Mesenchymal stem cell (in vitro differentiated cells and primary cell): ENCODE results near the gene TRAPPC6A.

ENCODE experiments used
- DNase-seq: peaks from one replicate; pipeline ENCODE4 v3.0.0-alpha.2; 2013
- H2AFZ ChIP-seq: one replicate; pipeline ENCODE4 v1.6.1; 2013; ENCODE audit warnings: low read depth, mild to moderate bottlenecking, control low read depth, inconsistent platforms, low read length, moderate library complexity
- H2AK5ac ChIP-seq: 2 replicates; pipeline ENCODE4 v1.6.1; 2013; ENCODE audit warnings: low read length, moderate library complexity, mild to moderate bottlenecking, inconsistent platforms; ENCODE audit not compliant: severe bottlenecking
- H2BK120ac ChIP-seq: one replicate; pipeline ENCODE4 v1.6.1; 2013; ENCODE audit warnings: low read depth, mild to moderate bottlenecking, inconsistent platforms, low read length, moderate library complexity
- H2BK12ac ChIP-seq, 2 experiments: one replicate each; pipeline ENCODE4 v1.6.1; 2013; ENCODE audit warnings: inconsistent platforms in 2 of 2, low read length in 2 of 2, mild to moderate bottlenecking in 2 of 2, moderate library complexity in 2 of 2, control low read depth in 1 of 2
- H2BK15ac ChIP-seq: one replicate; pipeline ENCODE4 v1.6.1; 2013; ENCODE audit warnings: mild to moderate bottlenecking, low read depth, inconsistent platforms; ENCODE audit not compliant: poor library complexity, severe bottlenecking
- H2BK5ac ChIP-seq: 2 replicates; pipeline ENCODE4 v1.6.1; 2013; ENCODE audit warnings: low read depth, mild to moderate bottlenecking, low read length, control low read depth, inconsistent platforms; ENCODE audit not compliant: poor library complexity, severe bottlenecking
- H3K14ac ChIP-seq, 2 experiments: one replicate each; pipeline ENCODE4 v1.6.1; 2013; ENCODE audit warnings: inconsistent platforms in 2 of 2, low read length in 2 of 2, control low read depth in 1 of 2, mild to moderate bottlenecking in 1 of 2, moderate library complexity in 1 of 2
- H3K18ac ChIP-seq, 2 experiments: one replicate each; pipeline ENCODE4 v1.6.1; 2013; ENCODE audit warnings: inconsistent platforms in 2 of 2, low read length in 2 of 2, control low read depth in 1 of 2, low read depth in 1 of 2, mild to moderate bottlenecking in 1 of 2
- H3K23ac ChIP-seq, 2 experiments: one replicate each; pipeline ENCODE4 v1.6.1; 2013; ENCODE audit warnings: inconsistent platforms in 2 of 2, low read length in 2 of 2, mild to moderate bottlenecking in 2 of 2, moderate library complexity in 2 of 2, control low read depth in 1 of 2
- H3K27ac ChIP-seq: 2 replicates; pipeline ENCODE4 v1.5.1; 2013; ENCODE audit warnings: mild to moderate bottlenecking, moderate library complexity, low read length, control low read depth, inconsistent platforms; ENCODE audit not compliant: poor library complexity, severe bottlenecking
- H3K27me3 ChIP-seq, 2 experiments: 2 replicates each; pipeline versions ENCODE4 v1.6.1 to v1.7.0; 2013; ENCODE audit warnings: low read length in 2 of 2, mild to moderate bottlenecking in 2 of 2, moderate library complexity in 2 of 2, control low read depth in 1 of 2, inconsistent platforms in 1 of 2; ENCODE audit not compliant: control insufficient read depth in 1 of 2, insufficient read depth in 1 of 2
- H3K36me3 ChIP-seq, 2 experiments: 2 replicates each; pipeline versions ENCODE4 v1.6.1 to v1.7.0; 2013; ENCODE audit warnings: low read length in 2 of 2, control low read depth in 1 of 2, inconsistent platforms in 1 of 2, low read depth in 1 of 2, mild to moderate bottlenecking in 1 of 2; ENCODE audit not compliant: insufficient read depth in 2 of 2, control insufficient read depth in 1 of 2
- H3K4ac ChIP-seq, 2 experiments: one replicate each; pipeline ENCODE4 v1.6.1; 2013; ENCODE audit warnings: inconsistent platforms in 2 of 2, low read length in 2 of 2, mild to moderate bottlenecking in 2 of 2, moderate library complexity in 2 of 2, control low read depth in 1 of 2, low read depth in 1 of 2
- H3K4me1 ChIP-seq: 2 replicates; pipeline ENCODE4 v1.6.1; 2013; ENCODE audit warnings: low read depth, low read length, control low read depth; ENCODE audit not compliant: control insufficient read depth, insufficient read depth
- H3K4me2 ChIP-seq: 2 replicates; pipeline ENCODE4 v1.6.1; 2013; ENCODE audit warnings: low read length, mild to moderate bottlenecking, inconsistent platforms; ENCODE audit not compliant: poor library complexity, severe bottlenecking
- H3K4me3 ChIP-seq, 2 experiments: 2 replicates each; pipeline versions ENCODE4 v1.5.1 to v1.7.0; 2013; ENCODE audit warnings: low read length in 2 of 2, mild to moderate bottlenecking in 2 of 2, control low read depth in 1 of 2, low read depth in 1 of 2; ENCODE audit not compliant: insufficient read depth in 1 of 2
- H3K79me1 ChIP-seq: replicated peaks from 2 replicates; pipeline ENCODE4 v1.6.1; 2013; ENCODE audit warnings: mild to moderate bottlenecking, control low read depth, low read length, inconsistent platforms; ENCODE audit not compliant: poor library complexity, severe bottlenecking
- H3K9ac ChIP-seq: 2 replicates; pipeline ENCODE4 v1.7.0; 2013; ENCODE audit warnings: mild to moderate bottlenecking, low read length, moderate library complexity
- H3K9me3 ChIP-seq: 2 replicates; pipeline ENCODE4 v1.7.0; 2013; ENCODE audit warnings: mild to moderate bottlenecking, low read length; ENCODE audit not compliant: control insufficient read depth
- H4K8ac ChIP-seq: one replicate; pipeline ENCODE4 v1.6.1; 2013; ENCODE audit warnings: inconsistent platforms, mild to moderate bottlenecking, low read length, moderate library complexity
- H4K91ac ChIP-seq: one replicate; pipeline ENCODE4 v1.6.1; 2013; ENCODE audit warnings: mild to moderate bottlenecking, low read length, inconsistent platforms
- WGBS: methylation state at CpG from one replicate; pipeline ENCODE4 v1.1.7; 2013; ENCODE audit warnings: mixed read lengths; 5-methylcytosine and 5-hydroxymethylcytosine counted together

TRAPPC6A gene

GRCh38 chr19:45152504-45153338 is 25.3 kb downstream of the TRAPPC6A start:
- peak overlapping the region in 1 of 2 experiments; percentile 9 for H3K23ac ChIP-seq
- H2AK5ac ChIP-seq: no peak overlapping the region
- no peak overlapping the region for H3K4ac ChIP-seq

GRCh38 chr19:45151821-45152503 is 26.1 kb downstream of the TRAPPC6A start:
- Histone ChIP-seq H3K27me3 (peaks cover 26 to 38% of the 10 kb centered on the region in 2 experiments), H4K91ac (no peak overlapping the region), H3K18ac (no peak overlapping the region), H2BK15ac (no peak overlapping the region), H2AK5ac (no peak overlapping the region), H3K27ac (no peak overlapping the region), H2BK5ac (no peak overlapping the region), H3K36me3 (peaks cover 15 to 56% of the 10 kb centered on the region in 2 experiments), H3K14ac (no peak overlapping the region), H3K79me1 (no peaks in the 10 kb centered on the region), H3K9ac (no peak overlapping the region), H2AFZ (no peak overlapping the region), H3K4me3 (peak overlapping the region in 1 of 2 experiments; percentile 67), H3K23ac (no peak overlapping the region), H3K4me1 (peaks cover 28% of the 10 kb centered on the region), H3K4me2 (no peak overlapping the region), H2BK120ac (no peak overlapping the region), H4K8ac (peak overlapping the region; percentile 55), H3K4ac (no peak overlapping the region), H2BK12ac (no peak overlapping the region), H3K9me3 (peaks cover 2% of the 10 kb centered on the region)
- 54% methylated on average over 57 of the region's 64 CpGs for WGBS
- no peak for DNase-seq

More at GRCh38 chr19:45152504-45153338, 25.3 kb downstream of the TRAPPC6A start:
- H2BK12ac ChIP-seq: no peak overlapping the region
- H4K91ac ChIP-seq: peak overlapping the region; percentile 34
- no peak overlapping the region for H3K18ac ChIP-seq
- H4K8ac ChIP-seq: peak overlapping the region; percentile 19
- 63% methylated on average over 91 of the region's 91 CpGs for WGBS
- peaks cover 30 to 39% of the 10 kb centered on the region in 2 experiments for H3K27me3 ChIP-seq
- peak overlapping the region in 1 of 2 experiments; percentile 69 for H3K14ac ChIP-seq
- no peak overlapping the region for H2BK15ac ChIP-seq
- H3K36me3 ChIP-seq: peaks cover 10 to 48% of the 10 kb centered on the region in 2 experiments
- no peak overlapping the region for H3K27ac ChIP-seq
- H3K9me3 ChIP-seq: peaks cover 2% of the 10 kb centered on the region
- no peak overlapping the region for H2BK5ac ChIP-seq
- H2AFZ ChIP-seq: no peak overlapping the region
- peak overlapping the region; percentile 26 for H3K9ac ChIP-seq
- DNase-seq: no peak
- H3K4me1 ChIP-seq: peaks cover 28% of the 10 kb centered on the region
- peak overlapping the region in 1 of 2 experiments; percentile 67 for H3K4me3 ChIP-seq
- no peaks in the 10 kb centered on the region for H3K79me1 ChIP-seq
- H3K4me2 ChIP-seq: no peak overlapping the region
- H2BK120ac ChIP-seq: no peak overlapping the region

DNA sequence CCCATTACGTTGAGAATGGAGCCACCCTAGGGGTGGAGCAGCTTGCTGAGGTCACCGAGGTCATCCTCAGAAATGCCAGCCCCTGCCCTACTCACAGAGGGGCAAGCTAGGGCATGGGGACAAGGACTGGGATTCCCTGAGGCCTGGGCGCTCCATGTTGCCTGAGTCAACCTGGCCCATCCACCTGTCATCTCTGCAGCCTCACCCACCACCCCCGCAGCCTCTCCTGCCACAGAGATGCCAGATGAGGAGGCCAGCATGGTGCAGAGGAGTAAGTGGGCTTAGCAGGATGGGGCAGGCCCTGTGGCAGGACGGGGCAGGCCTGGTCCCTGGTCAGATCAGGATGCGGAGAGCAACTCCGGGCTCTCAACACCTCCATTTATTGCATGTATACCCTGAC is 26.7 kb downstream of the TRAPPC6A start:
- Histone ChIP-seq H3K14ac (no peak overlapping the region), H3K4me2 (no peak overlapping the region), H2AFZ (no peak overlapping the region), H2AK5ac (no peak overlapping the region), H2BK120ac (no peak overlapping the region), H4K8ac (no peak overlapping the region), H3K79me1 (no peaks in the 10 kb centered on the region), H4K91ac (no peak overlapping the region), H3K9me3 (peaks cover 2% of the 10 kb centered on the region), H3K36me3 (peaks cover 20 to 62% of the 10 kb centered on the region in 2 experiments), H3K4me1 (peaks cover 28% of the 10 kb centered on the region), H2BK15ac (no peak overlapping the region), H3K27ac (no peak overlapping the region), H3K23ac (no peak overlapping the region), H2BK12ac (no peak overlapping the region), H3K27me3 (peaks cover 21 to 32% of the 10 kb centered on the region in 2 experiments), H3K4ac (no peak overlapping the region), H3K4me3 (no peak overlapping the region), H3K18ac (no peak overlapping the region), H2BK5ac (no peak overlapping the region), H3K9ac (no peak overlapping the region)
- no peak for DNase-seq
- 95% methylated on average over 7 of the region's 7 CpGs for WGBS

- no peak overlapping the region for H2AFZ ChIP-seq
- no peak overlapping the region for H2BK5ac ChIP-seq
- no peak overlapping the region for H3K23ac ChIP-seq
- no peak overlapping the region for H4K8ac ChIP-seq
- no peaks in the 10 kb centered on the region for H3K79me1 ChIP-seq
- no peak overlapping the region for H3K9ac ChIP-seq
- H2AK5ac ChIP-seq: no peak overlapping the region
- peaks cover 16 to 28% of the 10 kb centered on the region in 2 experiments for H3K27me3 ChIP-seq
- H3K9me3 ChIP-seq: peaks cover 2% of the 10 kb centered on the region
- 88% methylated on average over 4 of the region's 4 CpGs for WGBS
- H3K18ac ChIP-seq: no peak overlapping the region
- H4K91ac ChIP-seq: no peak overlapping the region
- H2BK120ac ChIP-seq: no peak overlapping the region
- H2BK12ac ChIP-seq: no peak overlapping the region
- DNase-seq: no peak
- H2BK15ac ChIP-seq: no peak overlapping the region
- H3K27ac ChIP-seq: no peak overlapping the region
- H3K4me3 ChIP-seq: no peak overlapping the region
- no peak overlapping the region for H3K14ac ChIP-seq
- H3K36me3 ChIP-seq: peaks cover 25 to 67% of the 10 kb centered on the region in 2 experiments
- H3K4me1 ChIP-seq: peaks cover 26% of the 10 kb centered on the region
- H3K4ac ChIP-seq: no peak overlapping the region
- no peak overlapping the region for H3K4me2 ChIP-seq
Measured at GRCh38 chr19:45150751-45151281, 27.2 kb downstream of the TRAPPC6A start.
